DOHH2 (cell line): ENCODE measurements around the gene RBFOX1.

ENCODE experiments used
- H3F3A ChIP-seq: fragments of 200-600 bp; sonication (generic), shearing (Covaris generic); 2 replicates; pipeline ENCODE4 v1.6.0; 2016; ENCODE audit warnings: antibody characterized with exemption, mild to moderate bottlenecking; ENCODE audit not compliant: control insufficient read depth, insufficient read depth
- H3K27ac ChIP-seq: fragments of 200-600 bp; sonication (generic); 2 replicates; pipeline ENCODE4 v1.5.1; 2014; ENCODE audit warnings: low read depth, mild to moderate bottlenecking, low read length, moderate library complexity
- H3K27me3 ChIP-seq: fragments of 200-600 bp; sonication (generic); 2 replicates; pipeline ENCODE4 v1.6.1; 2014; ENCODE audit warnings: mild to moderate bottlenecking, low read length, mixed read lengths; ENCODE audit not compliant: control insufficient read depth
- H3K36me3 ChIP-seq: fragments of 200-600 bp; sonication (generic); 2 replicates; pipeline ENCODE4 v1.6.1; 2014; ENCODE audit warnings: mild to moderate bottlenecking, low read length, moderate library complexity, mixed read lengths; ENCODE audit not compliant: control insufficient read depth
- H3K4me1 ChIP-seq: fragments of 200-600 bp; sonication (generic); 2 replicates; pipeline ENCODE4 v1.6.1; 2014; ENCODE audit warnings: mild to moderate bottlenecking, low read length, mixed read lengths; ENCODE audit not compliant: control insufficient read depth
- H3K4me2 ChIP-seq: fragments of 200-600 bp; sonication (generic); 2 replicates; pipeline ENCODE4 v1.6.0; 2014; ENCODE audit warnings: mild to moderate bottlenecking, low read length, moderate library complexity
- H3K4me3 ChIP-seq: fragments of 200-600 bp; sonication (generic); 2 replicates; pipeline ENCODE4 v1.5.1; 2014; ENCODE audit warnings: mild to moderate bottlenecking, low read length, mixed read lengths
- H3K79me2 ChIP-seq: fragments of 200-600 bp; sonication (generic); 2 replicates; pipeline ENCODE4 v1.6.1; 2014; ENCODE audit warnings: mild to moderate bottlenecking, low read length, mixed read lengths; ENCODE audit not compliant: control insufficient read depth
- H3K9me2 ChIP-seq: fragments of 200-600 bp; sonication (generic); replicated peaks from 2 replicates; pipeline ENCODE4 v1.6.1; 2014; ENCODE audit warnings: mild to moderate bottlenecking, low read length, mixed read lengths; ENCODE audit not compliant: control insufficient read depth
- H3K9me3 ChIP-seq: fragments of 200-600 bp; sonication (generic); 2 replicates; pipeline ENCODE4 v1.6.1; 2014; ENCODE audit warnings: antibody characterized with exemption, low read length, mixed read lengths; ENCODE audit not compliant: control insufficient read depth, insufficient read depth
- H4K20me1 ChIP-seq: fragments of 200-600 bp; sonication (generic); 2 replicates; pipeline ENCODE4 v1.6.0; 2014; ENCODE audit warnings: low read depth, mild to moderate bottlenecking, antibody characterized with exemption, low read length, moderate library complexity; ENCODE audit not compliant: control insufficient read depth, insufficient read depth
- EZH2phosphoT487 ChIP-seq: fragments of 200-600 bp; sonication (generic); IDR thresholded peaks from 2 replicates; pipeline ENCODE4 v1.6.1; 2017; ENCODE audit warnings: borderline replicate concordance, mild to moderate bottlenecking, antibody characterized with exemption, low read length, moderate library complexity, mixed read lengths
- TF ChIP-seq, protein P1 (sequence below): fragments of 200-600 bp; sonication (generic); IDR thresholded peaks from one replicate; pipeline ENCODE4 v1.5.1; 2014; ENCODE audit warnings: antibody characterized with exemption, mild to moderate bottlenecking, low read depth, low read length; ENCODE audit not compliant: poor library complexity, severe bottlenecking

Gene RBFOX1

GRCh38 chr16:7290682-7291081 lies 42.0 kb upstream of the RBFOX1 start:
- Histone ChIP-seq H4K20me1 (no peaks in the 10 kb centered on the region), H3K9me3 (peaks cover 1% of the 10 kb centered on the region; the same call in 1 of the 2 replicates), H3K27ac (no peak overlapping the region), H3K79me2 (no peaks in the 10 kb centered on the region), H3K27me3 (no peaks in the 10 kb centered on the region), H3F3A (no peaks in the 10 kb centered on the region), H3K4me3 (no peak overlapping the region), H3K4me1 (no peaks in the 10 kb centered on the region), H3K9me2 (no peaks in the 10 kb centered on the region), H3K36me3 (no peaks in the 10 kb centered on the region), H3K4me2 (no peak overlapping the region)
- no peak for TF ChIP-seq EZH2phosphoT487
- TF ChIP-seq, protein P1, sequence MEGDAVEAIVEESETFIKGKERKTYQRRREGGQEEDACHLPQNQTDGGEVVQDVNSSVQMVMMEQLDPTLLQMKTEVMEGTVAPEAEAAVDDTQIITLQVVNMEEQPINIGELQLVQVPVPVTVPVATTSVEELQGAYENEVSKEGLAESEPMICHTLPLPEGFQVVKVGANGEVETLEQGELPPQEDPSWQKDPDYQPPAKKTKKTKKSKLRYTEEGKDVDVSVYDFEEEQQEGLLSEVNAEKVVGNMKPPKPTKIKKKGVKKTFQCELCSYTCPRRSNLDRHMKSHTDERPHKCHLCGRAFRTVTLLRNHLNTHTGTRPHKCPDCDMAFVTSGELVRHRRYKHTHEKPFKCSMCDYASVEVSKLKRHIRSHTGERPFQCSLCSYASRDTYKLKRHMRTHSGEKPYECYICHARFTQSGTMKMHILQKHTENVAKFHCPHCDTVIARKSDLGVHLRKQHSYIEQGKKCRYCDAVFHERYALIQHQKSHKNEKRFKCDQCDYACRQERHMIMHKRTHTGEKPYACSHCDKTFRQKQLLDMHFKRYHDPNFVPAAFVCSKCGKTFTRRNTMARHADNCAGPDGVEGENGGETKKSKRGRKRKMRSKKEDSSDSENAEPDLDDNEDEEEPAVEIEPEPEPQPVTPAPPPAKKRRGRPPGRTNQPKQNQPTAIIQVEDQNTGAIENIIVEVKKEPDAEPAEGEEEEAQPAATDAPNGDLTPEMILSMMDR, result no peak

- Histone ChIP-seq H3K79me2 (no peaks in the 10 kb centered on the region), H3K4me1 (no peaks in the 10 kb centered on the region), H3F3A (no peaks in the 10 kb centered on the region), H3K27me3 (no peaks in the 10 kb centered on the region), H4K20me1 (no peaks in the 10 kb centered on the region), H3K4me3 (no peak overlapping the region), H3K9me2 (no peaks in the 10 kb centered on the region), H3K9me3 (no peaks in the 10 kb centered on the region), H3K4me2 (no peak overlapping the region), H3K27ac (no peak overlapping the region), H3K36me3 (no peaks in the 10 kb centered on the region)
- TF ChIP-seq, protein P1, result no peak
- TF ChIP-seq EZH2phosphoT487, result no peak
Observed at GRCh38 chr16:7294020-7294419, 38.6 kb upstream of the RBFOX1 start.

GRCh38 chr16:7303052-7303610 lies 29.5 kb upstream of the RBFOX1 start:
- no peak overlapping the region for H3K4me2 ChIP-seq
- H3K9me2 ChIP-seq, result no peaks in the 10 kb centered on the region
- H3K27ac ChIP-seq, result no peak overlapping the region
- no peak overlapping the region for H3K4me3 ChIP-seq
- H3K9me3 ChIP-seq, result no peaks in the 10 kb centered on the region; the same call in 1 of the 2 replicates
- H4K20me1 ChIP-seq, result no peaks in the 10 kb centered on the region
- TF ChIP-seq EZH2phosphoT487, result no peak
- TF ChIP-seq, protein P1, result no peak
- H3K36me3 ChIP-seq, result no peaks in the 10 kb centered on the region
- no peaks in the 10 kb centered on the region for H3K79me2 ChIP-seq
- H3K4me1 ChIP-seq, result no peaks in the 10 kb centered on the region
- no peaks in the 10 kb centered on the region for H3K27me3 ChIP-seq
- H3F3A ChIP-seq, result no peaks in the 10 kb centered on the region
